ENCODE results near the gene GTF2H4.

- no peak for TF ChIP-seq POLR2A (IDR thresholded peaks at IDR 0.05)
- TF ChIP-seq, protein P1, sequence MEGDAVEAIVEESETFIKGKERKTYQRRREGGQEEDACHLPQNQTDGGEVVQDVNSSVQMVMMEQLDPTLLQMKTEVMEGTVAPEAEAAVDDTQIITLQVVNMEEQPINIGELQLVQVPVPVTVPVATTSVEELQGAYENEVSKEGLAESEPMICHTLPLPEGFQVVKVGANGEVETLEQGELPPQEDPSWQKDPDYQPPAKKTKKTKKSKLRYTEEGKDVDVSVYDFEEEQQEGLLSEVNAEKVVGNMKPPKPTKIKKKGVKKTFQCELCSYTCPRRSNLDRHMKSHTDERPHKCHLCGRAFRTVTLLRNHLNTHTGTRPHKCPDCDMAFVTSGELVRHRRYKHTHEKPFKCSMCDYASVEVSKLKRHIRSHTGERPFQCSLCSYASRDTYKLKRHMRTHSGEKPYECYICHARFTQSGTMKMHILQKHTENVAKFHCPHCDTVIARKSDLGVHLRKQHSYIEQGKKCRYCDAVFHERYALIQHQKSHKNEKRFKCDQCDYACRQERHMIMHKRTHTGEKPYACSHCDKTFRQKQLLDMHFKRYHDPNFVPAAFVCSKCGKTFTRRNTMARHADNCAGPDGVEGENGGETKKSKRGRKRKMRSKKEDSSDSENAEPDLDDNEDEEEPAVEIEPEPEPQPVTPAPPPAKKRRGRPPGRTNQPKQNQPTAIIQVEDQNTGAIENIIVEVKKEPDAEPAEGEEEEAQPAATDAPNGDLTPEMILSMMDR (IDR thresholded peaks at IDR 0.05) = peak; percentile 31 to 70 (median 58)
Observed at GRCh38 chr6:30942338-30943060, 34.5 kb downstream of the GTF2H4 start.

All from adrenal gland (tissue), 5 donors.